HG02571 (cell line): ENCODE data around the gene SLC4A1.
A peak's percentile ranks its signal among the peaks of the same experiment; 100 is the strongest.

Source experiments
- ATAC-seq: cut with Tn5 transposase; IDR thresholded peaks from one replicate; pipeline ENCODE4 v1.9.1; 2021; ENCODE audit warnings: mild to moderate bottlenecking, moderate library complexity; ENCODE audit not compliant: unreplicated experiment

SLC4A1 gene

DNA sequence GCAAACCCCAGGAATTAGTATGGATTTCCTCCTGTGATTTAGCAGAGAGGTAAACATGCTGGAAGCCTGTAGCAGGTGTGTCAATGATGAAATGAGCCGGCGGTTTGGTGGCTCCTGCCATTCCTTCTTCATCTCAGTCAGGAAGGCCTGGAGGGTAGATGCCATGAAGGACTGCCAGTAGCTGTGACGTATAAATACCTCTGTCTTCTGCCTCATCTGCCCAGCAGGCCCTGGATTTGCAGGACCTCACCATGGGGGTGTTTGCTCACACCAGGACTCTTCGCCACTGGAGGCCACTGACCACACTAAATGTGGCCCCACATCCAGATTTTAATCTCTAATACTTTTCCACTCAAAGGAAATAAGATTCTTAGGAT lies 16.1 kb upstream of the SLC4A1 start:
- no peak for ATAC-seq

DNA sequence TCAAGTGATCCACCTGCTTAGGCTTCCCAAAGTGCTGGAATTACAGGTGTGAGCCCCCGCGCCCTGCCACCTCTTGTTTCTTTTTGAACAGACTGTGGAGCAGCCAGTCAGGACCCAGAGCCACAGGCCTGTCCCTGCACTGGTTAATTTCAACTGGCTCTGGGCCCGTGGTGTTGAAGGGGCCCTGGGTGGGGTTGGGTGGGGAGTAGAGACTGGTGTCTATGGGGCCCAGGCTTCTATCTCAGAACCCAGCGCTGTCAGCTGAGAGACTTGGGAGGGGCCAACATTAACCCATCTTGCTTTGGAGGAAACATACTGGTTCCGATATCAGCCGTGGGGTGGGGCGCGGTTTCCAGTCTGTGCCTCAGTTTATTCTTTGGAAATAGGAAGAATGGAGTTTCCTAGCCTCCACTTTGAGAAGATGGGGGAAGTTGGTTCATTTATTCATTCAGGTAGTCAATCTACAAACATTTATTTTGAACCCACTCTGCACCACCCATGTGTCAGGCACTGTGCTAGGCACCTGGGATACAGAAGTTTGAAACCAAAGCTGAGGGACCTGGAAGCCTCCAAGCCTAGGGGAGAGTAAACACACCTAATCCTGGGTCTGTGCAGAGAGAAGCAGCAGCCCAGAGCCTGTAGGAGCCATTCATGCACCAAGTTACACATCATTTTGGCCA lies 15.5 kb upstream of the SLC4A1 start:
- ATAC-seq: no peak

- ATAC-seq: no peak
These were observed 14.3 kb upstream of the SLC4A1 start for GRCh38 chr17:44282264-44282663.

DNA sequence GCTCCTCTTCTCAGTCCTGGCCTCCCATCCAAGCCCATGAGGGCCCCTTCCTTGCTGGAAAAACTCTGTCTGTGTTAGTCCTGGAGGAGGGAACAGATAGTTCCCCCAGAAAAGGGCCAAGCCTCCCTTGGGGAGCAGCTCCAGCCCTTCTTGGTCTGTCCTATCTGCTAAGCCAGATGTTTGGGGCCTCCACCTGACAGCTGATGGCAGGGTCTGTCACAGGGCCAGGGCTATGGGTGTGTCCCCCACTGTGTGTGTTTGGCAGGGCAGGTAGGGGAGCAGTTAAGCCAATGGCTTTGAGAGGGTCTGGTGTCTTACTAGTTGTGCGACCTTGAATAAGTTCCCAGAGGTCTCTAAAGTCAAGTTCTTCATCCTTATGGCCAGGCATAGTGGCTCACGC lies 13.6 kb upstream of the SLC4A1 start:
- ATAC-seq: no peak

DNA sequence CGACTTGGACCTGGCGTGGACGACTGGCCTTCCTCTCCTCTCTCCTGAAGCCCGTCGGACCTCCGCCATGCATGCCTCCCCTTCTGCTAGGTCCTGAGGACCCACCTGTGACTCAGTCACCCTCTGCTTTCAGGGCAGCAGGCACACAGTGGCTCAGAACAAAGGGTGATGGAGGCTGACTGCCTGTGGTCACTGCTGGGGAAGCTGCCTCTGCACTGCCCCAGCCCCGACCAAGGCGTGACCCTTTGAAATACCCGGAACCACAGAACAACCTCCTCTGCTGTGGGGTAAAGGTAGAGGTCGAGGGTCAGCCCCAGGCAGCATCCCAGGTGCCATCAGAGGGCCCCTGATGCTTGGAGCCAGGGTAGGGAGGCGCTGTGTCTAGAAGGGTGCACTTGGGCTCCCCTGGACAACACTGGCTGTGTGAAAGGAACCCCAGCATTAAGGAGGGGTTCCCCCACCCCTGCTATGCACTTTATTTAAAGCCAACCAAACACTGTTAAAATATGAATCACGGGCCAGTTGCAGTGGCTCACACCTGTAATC lies 12.5 kb upstream of the SLC4A1 start:
- ATAC-seq: no peak

DNA sequence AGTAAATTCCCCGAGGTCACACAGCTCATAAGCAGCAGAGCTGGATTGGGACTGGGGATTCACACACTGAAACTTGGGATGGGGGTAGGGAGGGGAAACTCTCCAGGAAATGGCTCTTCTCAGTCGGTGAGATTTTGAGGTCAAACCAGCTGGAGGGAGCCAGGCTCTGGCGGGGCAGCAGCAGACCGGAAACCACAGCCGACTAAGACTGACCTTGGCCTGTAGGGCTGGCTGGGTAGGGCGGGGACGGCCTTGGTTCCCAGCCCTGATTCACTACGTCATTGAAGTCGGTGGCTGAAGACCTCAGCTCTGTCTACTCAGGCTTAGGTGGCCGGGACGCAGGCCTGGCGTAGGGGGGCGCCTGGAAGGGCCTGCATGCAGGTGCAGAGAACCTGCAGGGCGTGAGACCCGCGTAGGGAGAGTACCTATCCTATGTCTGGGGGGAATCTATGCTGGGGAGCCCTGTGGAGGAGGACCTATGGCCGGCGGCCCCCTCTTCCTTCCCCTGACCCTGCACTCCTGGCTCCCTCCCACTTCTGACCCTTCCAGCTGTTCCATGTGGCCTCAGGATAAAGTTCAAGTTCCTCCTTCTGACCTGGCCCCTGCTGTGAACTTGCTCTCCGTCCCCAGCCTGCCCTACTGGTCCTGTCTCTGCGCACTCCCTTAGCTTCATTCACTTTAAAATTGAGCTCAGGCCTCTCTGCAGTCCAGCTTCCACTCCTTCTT lies 11.9 kb upstream of the SLC4A1 start:
- ATAC-seq: peak; percentile 65

GRCh38 chr17:44279346-44279665 lies 11.4 kb upstream of the SLC4A1 start:
- ATAC-seq: no peak

DNA sequence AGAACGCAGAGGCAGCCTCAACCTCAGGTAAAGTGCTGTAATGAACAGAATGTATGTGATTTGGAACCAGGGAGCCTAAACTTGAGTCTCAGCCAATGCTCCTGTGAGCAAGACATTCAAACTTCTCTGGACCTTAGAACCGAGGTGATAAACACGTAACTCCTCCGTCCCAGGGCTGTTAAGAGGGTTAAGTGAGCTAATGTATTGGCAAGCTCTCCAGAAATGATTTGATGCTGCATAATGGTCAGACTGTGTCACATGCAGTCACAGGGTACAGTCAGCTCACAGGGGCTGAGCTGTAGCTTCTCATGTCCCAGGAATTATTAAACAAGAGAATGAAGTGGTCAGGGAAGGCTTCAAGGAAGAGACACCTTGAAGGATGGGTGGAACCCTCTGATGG lies 10.0 kb upstream of the SLC4A1 start:
- ATAC-seq: no peak

GRCh38 chr17:44273607-44274006 lies 5.7 kb upstream of the SLC4A1 start:
- no peak for ATAC-seq

- ATAC-seq: no peak
These were observed 5.0 kb upstream of the SLC4A1 start for GRCh38 chr17:44272954-44273353.

GRCh38 chr17:44272321-44272951 lies 4.5 kb upstream of the SLC4A1 start:
- no peak for ATAC-seq

DNA sequence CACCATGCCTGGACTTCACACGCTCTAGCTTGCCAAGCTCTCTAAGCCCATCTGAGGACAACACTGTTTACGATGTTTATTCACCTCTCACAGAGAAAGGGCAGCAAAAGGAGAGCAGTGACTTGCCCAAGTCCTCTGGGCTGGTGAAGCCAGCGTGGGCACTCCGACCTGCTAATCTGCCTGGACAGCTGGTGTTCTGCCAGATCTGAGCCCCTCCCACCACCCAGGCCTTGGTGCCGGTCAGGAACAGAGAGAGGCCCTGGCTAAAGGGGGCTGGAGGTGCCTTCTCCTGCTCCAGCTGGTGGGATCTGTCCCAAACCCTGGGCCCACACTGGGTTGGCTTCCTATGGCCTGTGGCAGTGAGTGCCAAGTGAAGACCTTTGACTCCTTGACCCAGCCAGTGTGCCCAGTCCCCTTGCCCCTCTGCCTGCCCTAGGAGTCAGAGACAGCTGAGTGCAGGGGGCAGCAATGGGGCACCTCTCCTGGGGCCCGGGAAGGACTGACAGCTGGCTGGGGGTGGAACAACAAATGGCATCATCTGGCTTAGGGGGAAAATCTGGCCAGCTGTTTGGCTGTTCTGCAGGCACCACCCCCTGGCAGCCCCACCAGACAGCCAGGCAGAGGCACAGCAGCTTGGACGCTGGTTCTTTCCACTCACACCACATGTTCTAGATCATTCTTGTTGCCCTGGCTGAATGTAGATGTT lies 1.8 kb upstream of the SLC4A1 start:
- ATAC-seq: no peak

- ATAC-seq: no peak
These were observed 987 bp upstream of the SLC4A1 start for GRCh38 chr17:44268709-44269534.

DNA sequence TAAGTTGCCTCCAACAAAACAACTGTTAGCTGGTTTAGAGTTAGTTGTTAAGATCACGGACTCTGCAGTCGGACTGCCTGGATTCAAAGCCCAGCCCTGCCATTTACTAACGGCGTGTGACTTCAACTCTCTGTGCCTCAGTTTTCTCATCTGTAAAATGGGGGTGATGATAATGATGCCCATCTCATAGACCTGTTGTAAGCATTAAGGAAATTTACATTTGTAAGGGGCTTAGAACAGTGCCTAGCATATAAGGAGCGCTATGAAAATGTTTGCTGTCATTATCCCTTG lies 825 bp downstream of the SLC4A1 start:
- no peak for ATAC-seq

- no peak for ATAC-seq
These were observed 1.4 kb downstream of the SLC4A1 start for GRCh38 chr17:44266402-44267164.

- ATAC-seq: no peak
These were observed 4.5 kb downstream of the SLC4A1 start for GRCh38 chr17:44263345-44263902.

- ATAC-seq: no peak
These were observed 5.2 kb downstream of the SLC4A1 start for GRCh38 chr17:44262654-44263225.

GRCh38 chr17:44260296-44260695 lies 7.6 kb downstream of the SLC4A1 start:
- no peak for ATAC-seq

DNA sequence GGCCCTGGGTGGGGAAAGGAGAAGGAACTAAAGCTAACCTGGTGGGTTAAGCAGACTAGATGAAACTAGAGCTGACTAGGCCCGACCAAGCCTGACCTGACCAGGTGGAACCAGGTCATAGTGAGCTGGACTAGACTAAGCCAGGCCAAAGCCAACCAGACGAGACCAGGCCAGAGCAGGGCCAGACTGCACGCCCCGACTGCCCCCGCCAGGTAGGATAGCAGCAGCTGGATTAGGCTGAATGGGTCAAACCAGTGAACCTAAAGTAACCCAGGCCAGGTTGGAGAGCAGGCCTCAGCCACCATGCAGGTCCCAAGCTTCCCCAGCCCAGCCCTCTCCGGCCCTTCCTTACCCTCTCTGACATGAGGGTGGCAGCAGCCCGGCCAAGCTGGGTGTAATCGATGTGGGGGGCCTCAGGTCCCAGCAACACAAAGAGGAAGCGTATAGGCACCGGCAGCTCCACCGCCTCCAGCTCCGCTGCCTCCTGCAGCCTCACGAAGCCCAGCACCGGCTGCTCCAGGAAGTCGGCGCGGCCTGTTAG lies 9.1 kb downstream of the SLC4A1 start:
- ATAC-seq: no peak
